Measurements from ENCODE around the gene IDI1.

IDI1 gene

GRCh38 chr10:1050145-1050544 lies 1.2 kb upstream of the IDI1 start:
- H3K27ac ChIP-seq: peak overlapping the region; percentile 92
- TF ChIP-seq, protein P1, sequence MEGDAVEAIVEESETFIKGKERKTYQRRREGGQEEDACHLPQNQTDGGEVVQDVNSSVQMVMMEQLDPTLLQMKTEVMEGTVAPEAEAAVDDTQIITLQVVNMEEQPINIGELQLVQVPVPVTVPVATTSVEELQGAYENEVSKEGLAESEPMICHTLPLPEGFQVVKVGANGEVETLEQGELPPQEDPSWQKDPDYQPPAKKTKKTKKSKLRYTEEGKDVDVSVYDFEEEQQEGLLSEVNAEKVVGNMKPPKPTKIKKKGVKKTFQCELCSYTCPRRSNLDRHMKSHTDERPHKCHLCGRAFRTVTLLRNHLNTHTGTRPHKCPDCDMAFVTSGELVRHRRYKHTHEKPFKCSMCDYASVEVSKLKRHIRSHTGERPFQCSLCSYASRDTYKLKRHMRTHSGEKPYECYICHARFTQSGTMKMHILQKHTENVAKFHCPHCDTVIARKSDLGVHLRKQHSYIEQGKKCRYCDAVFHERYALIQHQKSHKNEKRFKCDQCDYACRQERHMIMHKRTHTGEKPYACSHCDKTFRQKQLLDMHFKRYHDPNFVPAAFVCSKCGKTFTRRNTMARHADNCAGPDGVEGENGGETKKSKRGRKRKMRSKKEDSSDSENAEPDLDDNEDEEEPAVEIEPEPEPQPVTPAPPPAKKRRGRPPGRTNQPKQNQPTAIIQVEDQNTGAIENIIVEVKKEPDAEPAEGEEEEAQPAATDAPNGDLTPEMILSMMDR (conservative IDR thresholded peaks at IDR 0.05): no peak

- TF ChIP-seq, protein P1 (conservative IDR thresholded peaks at IDR 0.05): no peak
- peak overlapping the region; percentile 92 for H3K27ac ChIP-seq
Measured at GRCh38 chr10:1049425-1049958, 573 bp upstream of the IDI1 start.

GRCh38 chr10:1048349-1048731 lies 579 bp downstream of the IDI1 start:
- TF ChIP-seq, protein P1 (conservative IDR thresholded peaks at IDR 0.05): no peak
- H3K27ac ChIP-seq: peak overlapping the region; percentile 92

DNA sequence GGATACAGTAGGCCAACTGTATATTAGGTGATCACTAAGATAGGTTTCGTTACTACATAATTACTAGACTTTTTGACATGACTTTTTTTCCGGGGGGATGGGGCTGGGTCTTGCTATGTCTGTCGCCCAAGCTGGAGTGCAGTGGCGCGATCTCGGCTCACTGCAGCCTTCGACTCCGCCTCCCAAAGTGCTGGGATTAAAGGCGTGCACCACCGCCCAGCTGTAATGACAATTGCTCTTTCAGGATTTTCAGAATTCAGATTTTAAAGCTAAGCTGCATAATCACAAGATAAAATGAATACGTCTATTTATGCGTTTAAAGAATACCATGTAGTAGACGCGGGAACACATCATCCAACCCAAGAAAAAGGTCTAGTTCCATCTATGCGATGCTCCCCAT lies 982 bp downstream of the IDI1 start:
- TF ChIP-seq, protein P1 (conservative IDR thresholded peaks at IDR 0.05): no peak
- H3K27ac ChIP-seq: peak overlapping the region; percentile 92

DNA sequence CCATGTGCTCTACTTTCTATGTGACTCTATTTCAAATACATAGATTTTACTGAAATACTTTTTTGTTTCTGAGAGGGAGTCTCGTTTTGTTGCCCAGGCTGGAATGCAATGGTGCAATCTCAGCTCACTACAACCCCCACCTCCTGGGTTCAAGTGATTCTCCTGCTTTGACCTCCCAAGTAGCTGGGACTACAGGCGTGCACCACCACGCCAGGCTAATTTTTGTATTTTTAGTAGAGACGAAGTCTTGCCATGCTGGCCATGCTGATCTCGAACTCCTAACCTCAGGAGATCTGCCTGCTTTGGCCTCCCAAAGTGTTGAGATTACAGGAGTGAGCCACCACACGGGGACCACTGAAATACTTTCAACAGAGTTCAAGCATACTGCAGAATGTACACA lies 3.5 kb downstream of the IDI1 start:
- peak overlapping the region; percentile 8; the same call in 1 of the 2 replicates for H3K27ac ChIP-seq
- TF ChIP-seq, protein P1 (conservative IDR thresholded peaks at IDR 0.05): no peak

DNA sequence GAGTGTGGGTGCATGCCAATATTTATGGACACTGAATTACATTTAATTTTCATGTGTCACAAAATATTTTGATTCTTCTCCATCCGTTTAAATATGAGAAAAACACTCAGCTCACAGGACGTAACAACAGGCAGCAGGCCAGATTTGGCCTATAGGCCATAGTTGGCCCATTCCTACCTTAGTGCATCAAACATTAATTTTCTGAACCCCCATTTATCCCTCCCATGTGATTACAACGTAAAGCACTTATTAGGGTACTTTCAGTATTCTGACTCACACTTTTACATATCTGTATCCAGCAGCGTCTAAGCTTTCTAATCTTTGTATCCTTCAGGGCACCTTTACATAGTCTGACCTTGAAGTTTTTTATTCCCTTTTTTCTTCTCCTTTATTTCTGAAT lies 4.0 kb downstream of the IDI1 start:
- H3K27ac ChIP-seq: peak overlapping the region; percentile 18; the same call in 1 of the 2 replicates
- TF ChIP-seq, protein P1 (conservative IDR thresholded peaks at IDR 0.05): no peak

GRCh38 chr10:1044146-1044545 lies 4.8 kb downstream of the IDI1 start:
- H3K27ac ChIP-seq: 0 out of 2 replicates have a peak overlapping the region, but pooled peaks have one; percentile 18
- TF ChIP-seq, protein P1 (conservative IDR thresholded peaks at IDR 0.05): no peak

Data from VCaP (cell line).